Measurements from ENCODE around the gene TMEM121B. TPM values are rescaled to one million over a fixed set of nuclear protein-coding genes. Genes with fewer than 3 reads are reported as not detected.

Gene TMEM121B
- total and polyA plus RNA-seq, 2 of the 13 experiments (the other 11 are each of a cell fraction or from before 2014, with no cell fraction given), result not detected

- H3K27ac ChIP-seq (ENCODE audit: extremely low read length, insufficient read depth, low read length), result no peak overlapping the region
- FAIRE-seq, result no peak
- TF ChIP-seq ZBTB14 (CRISPR knock-in tag; IDR thresholded peaks at IDR 0.05) (no peak), XRCC5 (optimal IDR thresholded peaks at IDR 0.05; ENCODE audit: low read length) (no peak), JARID2 (CRISPR knock-in tag; IDR thresholded peaks at IDR 0.05; ENCODE audit: insufficient replicate concordance) (no peak), ZNF512B (CRISPR knock-in tag; IDR thresholded peaks at IDR 0.05; ENCODE audit: borderline replicate concordance) (no peak), HNRNPK (IDR thresholded peaks at IDR 0.05; ENCODE audit: low read depth, low read length, poor library complexity, severe bottlenecking) (no peak), SMYD3 (CRISPR knock-in tag; IDR thresholded peaks at IDR 0.05) (no peak), PCBP1 (IDR thresholded peaks at IDR 0.05; ENCODE audit: borderline replicate concordance, low read depth, low read length) (no peak), MEIS2 (CRISPR knock-in tag; IDR thresholded peaks at IDR 0.05) (no peak), ZNF496 (CRISPR knock-in tag; IDR thresholded peaks at IDR 0.05; ENCODE audit: insufficient replicate concordance) (no peak), ZMAT3 (CRISPR knock-in tag; conservative IDR thresholded peaks at IDR 0.05) (no peak), ZNF235 (CRISPR knock-in tag; IDR thresholded peaks at IDR 0.05; ENCODE audit: borderline replicate concordance) (no peak), ZBTB44 (CRISPR knock-in tag; IDR thresholded peaks at IDR 0.05) (no peak), AKNA (CRISPR knock-in tag; IDR thresholded peaks at IDR 0.05; ENCODE audit: borderline replicate concordance) (no peak), ZNF563 (CRISPR knock-in tag; IDR thresholded peaks at IDR 0.05) (no peak), NFYC (CRISPR knock-in tag; IDR thresholded peaks at IDR 0.05) (no peak)
Observed at GRCh38 chr22:17130199-17130598, 9.0 kb upstream of the TMEM121B start.

More at GRCh38 chr22:17130199-17130598, 9.0 kb upstream of the TMEM121B start:
- in situ Hi-C loops (cut with HindIII; ENCODE audit: extremely low pct_ligation_motif_present, low pct_unique_long_range_greater_than_20kb) (no loop called here), intact Hi-C loops (cut with micrococcal nuclease; ENCODE audit: unreplicated experiment) (no loop called here)
- Histone ChIP-seq H3K4me2 (ENCODE audit: low read depth, low read length) (no peak overlapping the region), H2AFZ (ENCODE audit: low read length) (no peak overlapping the region), H3K9ac (ENCODE audit: insufficient read depth, low read depth, low read length) (no peak overlapping the region), H4K20me1 (ENCODE audit: insufficient read depth, low read length) (no peaks in the 10 kb centered on the region), H3K36me3 (replicated peaks in 1 of 2; ENCODE audit: control insufficient read depth in 1 of 2, insufficient read depth in 2 of 2, low read length in 2 of 2) (no peaks in the 10 kb centered on the region), H3K79me2 (ENCODE audit: insufficient read depth, low read length) (no peaks in the 10 kb centered on the region), H3K27me3 (ENCODE audit: control insufficient read depth in 1 of 2, insufficient read depth in 2 of 2, low read length in 2 of 2) (peaks cover 0 to 2% of the 10 kb centered on the region in 2 experiments; a peak in 1 of 5 replicates), H3K4me1 (ENCODE audit: insufficient read depth, low read length) (no peaks in the 10 kb centered on the region), H3K4me3 (replicated peaks in 1 of 3; ENCODE audit: insufficient read depth in 1 of 3, low read depth in 2 of 3, low read length in 3 of 3) (no peak overlapping the region), H3K9me3 (ENCODE audit: low read length) (no peaks in the 10 kb centered on the region)
- ATAC-seq (no peak), DNase-seq (ENCODE audit: low spot score) (no peak)
- ChIA-PET CTCF (ENCODE audit: low intra/inter-chr PET ratio, low total read pairs) (no interaction called here), POLR2A (no interaction called here)
- 0% methylated on average over 1 of the region's 1 CpG for WGBS (ENCODE audit: low lambda C conversion rate)
- BruUV-seq (replicated peaks), result no TSS peak
